T-helper 2 cell treated with Interferon-gamma antibody and Interleukin-4, amounts not matched to agents 5 μg/mL and 100 μg/mL, for 36 hours (primary cell): ENCODE measurements around the gene SHISA9.
A peak's percentile ranks its signal among the peaks of the same experiment; 100 is the strongest.
"Not testable (repeated sequence)": the region's sequence is repeated elsewhere in the genome, so short reads cannot be mapped to it uniquely, and the experiment has no call there.

Experiments
- DNase-seq: peaks from one replicate; pipeline ENCODE4 v3.0.0; 2021; ENCODE audit warnings: low spot score
- H3K27ac Mint-ChIP-seq: one replicate; pipeline ENCODE4 v1.8.0; 2021; ENCODE audit warnings: mild to moderate bottlenecking, mixed read lengths
- H3K27me3 Mint-ChIP-seq: one replicate; pipeline ENCODE4 v1.8.0; 2021; ENCODE audit warnings: low read depth, mixed read lengths
- H3K36me3 Mint-ChIP-seq: one replicate; pipeline ENCODE4 v1.8.0; 2021; ENCODE audit warnings: low read depth, mixed read lengths
- H3K4me1 Mint-ChIP-seq: one replicate; pipeline ENCODE4 v1.8.0; 2021; ENCODE audit warnings: low read depth, mixed read lengths
- H3K4me3 Mint-ChIP-seq: one replicate; pipeline ENCODE4 v1.8.0; 2022; ENCODE audit warnings: mild to moderate bottlenecking, moderate library complexity, mixed read lengths
- H3K9me3 Mint-ChIP-seq: one replicate; pipeline ENCODE4 v1.8.0; 2021; ENCODE audit warnings: mixed read lengths

SHISA9 gene

DNA sequence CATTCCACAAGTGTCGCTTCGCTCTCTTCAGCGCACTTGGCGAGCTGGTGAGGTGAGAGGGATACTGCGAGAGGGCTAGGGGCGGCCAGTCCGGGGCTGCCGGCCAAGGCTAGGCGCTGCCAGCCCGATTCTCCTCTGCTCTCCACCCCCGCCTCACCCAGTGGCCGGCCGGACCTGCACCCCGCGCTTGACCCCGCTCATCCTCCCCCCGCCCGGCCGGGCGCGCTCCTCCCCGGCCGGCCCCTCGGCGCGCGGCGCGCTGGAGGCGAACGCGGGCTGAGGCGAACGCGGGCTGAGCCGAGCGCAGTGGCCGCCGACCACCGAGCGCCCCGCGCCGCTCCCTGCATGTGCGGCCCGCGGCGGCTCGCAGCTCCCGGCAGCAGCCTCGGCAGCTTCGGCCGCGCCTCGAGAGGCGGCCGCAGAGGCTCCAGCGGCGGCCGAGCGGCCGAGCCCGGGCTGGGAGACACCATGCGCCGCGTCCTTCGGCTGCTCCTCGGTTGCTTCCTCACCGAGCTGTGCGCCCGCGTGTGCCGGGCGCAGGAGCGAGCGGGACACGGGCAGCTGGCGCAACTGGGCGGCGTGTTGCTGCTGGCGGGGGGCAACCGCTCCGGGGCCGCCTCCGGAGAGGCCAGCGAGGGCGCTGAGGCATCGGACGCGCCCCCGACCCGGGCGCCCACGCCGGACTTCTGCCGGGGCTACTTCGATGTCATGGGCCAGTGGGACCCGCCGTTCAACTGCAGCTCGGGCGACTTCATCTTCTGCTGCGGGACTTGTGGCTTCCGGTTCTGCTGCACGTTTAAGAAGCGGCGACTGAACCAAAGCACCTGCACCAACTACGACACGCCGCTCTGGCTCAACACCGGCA lies at the start of gene SHISA9:
Gene SHISA9, plus strand, starts transcription at position 2 of the 865 bp plus-strand sequence.
- H3K27ac Mint-ChIP-seq = no peak within 1 kb of the TSS
- DNase-seq = no peak
- H3K9me3 Mint-ChIP-seq = no peaks in the 10 kb centered on the region
- peaks cover 70% of the 10 kb centered on the region for H3K27me3 Mint-ChIP-seq
- H3K4me1 Mint-ChIP-seq = peaks cover 2% of the 10 kb centered on the region
- no peaks in the 10 kb centered on the region for H3K36me3 Mint-ChIP-seq
- peak within 1 kb of the TSS; percentile 38 for H3K4me3 Mint-ChIP-seq

- no peak overlapping the region for H3K27ac Mint-ChIP-seq
Observed at GRCh38 chr16:12853972-12854371, 47.4 kb upstream of the SHISA9 start.

DNA sequence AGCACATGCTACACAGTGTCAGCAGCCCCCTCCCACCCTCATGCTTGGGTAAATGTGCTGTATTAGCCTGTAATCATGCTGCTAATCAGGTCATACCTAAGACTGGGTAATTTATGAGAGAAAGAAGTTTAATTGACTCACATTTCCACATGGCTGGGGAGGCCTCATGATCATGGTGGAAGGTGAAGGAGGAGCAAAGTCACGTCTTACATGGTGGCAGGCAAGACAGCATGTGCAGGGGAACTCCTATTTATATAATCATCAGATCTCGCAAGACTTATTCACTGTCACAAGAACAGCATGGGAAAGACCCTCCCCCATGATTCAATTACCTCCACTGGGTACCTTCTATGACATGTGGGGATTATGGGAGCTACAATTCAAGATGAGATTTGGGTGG lies 44.0 kb upstream of the SHISA9 start:
- DNase-seq, H3K9me3 Mint-ChIP-seq, H3K4me1 Mint-ChIP-seq, H3K27ac Mint-ChIP-seq, H3K36me3 Mint-ChIP-seq, H3K27me3 Mint-ChIP-seq, H3K4me3 Mint-ChIP-seq: not testable (repeated sequence)

More at GRCh38 chr16:12853972-12854371, 47.4 kb upstream of the SHISA9 start:
- Mint-ChIP-seq H3K4me3 (no peak overlapping the region), H3K4me1 (no peaks in the 10 kb centered on the region), H3K27me3 (no peaks in the 10 kb centered on the region), H3K36me3 (no peaks in the 10 kb centered on the region), H3K9me3 (no peaks in the 10 kb centered on the region)
- no peak for DNase-seq

- Mint-ChIP-seq H3K27me3 (no peaks in the 10 kb centered on the region), H3K9me3 (no peaks in the 10 kb centered on the region), H3K36me3 (no peaks in the 10 kb centered on the region), H3K4me3 (no peak overlapping the region), H3K27ac (no peak overlapping the region), H3K4me1 (no peaks in the 10 kb centered on the region)
- DNase-seq = no peak
Observed at GRCh38 chr16:12862327-12862726, 39.1 kb upstream of the SHISA9 start.

GRCh38 chr16:12862941-12863340 lies 38.5 kb upstream of the SHISA9 start:
- no peaks in the 10 kb centered on the region for H3K27me3 Mint-ChIP-seq
- H3K9me3 Mint-ChIP-seq = no peaks in the 10 kb centered on the region
- no peak overlapping the region for H3K27ac Mint-ChIP-seq
- no peaks in the 10 kb centered on the region for H3K36me3 Mint-ChIP-seq
- H3K4me1 Mint-ChIP-seq = no peaks in the 10 kb centered on the region
- H3K4me3 Mint-ChIP-seq = no peak overlapping the region
- DNase-seq = no peak

GRCh38 chr16:12866981-12867551 lies 34.3 kb upstream of the SHISA9 start:
- no peaks in the 10 kb centered on the region for H3K9me3 Mint-ChIP-seq
- H3K4me1 Mint-ChIP-seq = no peaks in the 10 kb centered on the region
- DNase-seq = no peak
- H3K36me3 Mint-ChIP-seq = no peaks in the 10 kb centered on the region
- no peaks in the 10 kb centered on the region for H3K27me3 Mint-ChIP-seq
- no peak overlapping the region for H3K4me3 Mint-ChIP-seq
- H3K27ac Mint-ChIP-seq = no peak overlapping the region

- no peak overlapping the region for H3K4me3 Mint-ChIP-seq
- no peaks in the 10 kb centered on the region for H3K9me3 Mint-ChIP-seq
- H3K36me3 Mint-ChIP-seq = no peaks in the 10 kb centered on the region
- no peak for DNase-seq
- no peaks in the 10 kb centered on the region for H3K27me3 Mint-ChIP-seq
- H3K4me1 Mint-ChIP-seq = no peaks in the 10 kb centered on the region
- no peak overlapping the region for H3K27ac Mint-ChIP-seq
Observed at GRCh38 chr16:12868169-12868568, 33.2 kb upstream of the SHISA9 start.

DNA sequence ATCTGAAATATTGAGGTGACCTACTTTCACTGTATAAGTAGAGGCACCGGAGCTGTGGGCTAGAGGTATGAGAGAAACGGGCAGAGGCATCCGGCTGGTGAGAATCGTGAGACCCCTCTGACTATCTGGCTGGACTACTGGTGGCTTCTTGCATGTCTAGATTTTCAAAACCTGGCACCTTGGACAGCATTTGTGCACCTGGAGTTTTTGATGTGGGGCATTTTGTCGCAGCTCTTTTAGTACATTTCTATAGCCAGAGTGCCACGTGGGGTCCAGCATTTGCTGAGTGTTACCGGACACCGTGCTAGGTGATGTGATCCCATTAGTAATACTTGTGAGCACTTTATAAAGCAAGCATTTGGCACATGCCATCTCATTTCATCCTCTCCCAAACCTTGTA lies 32.6 kb upstream of the SHISA9 start:
- no peaks in the 10 kb centered on the region for H3K27me3 Mint-ChIP-seq
- no peaks in the 10 kb centered on the region for H3K9me3 Mint-ChIP-seq

DNA sequence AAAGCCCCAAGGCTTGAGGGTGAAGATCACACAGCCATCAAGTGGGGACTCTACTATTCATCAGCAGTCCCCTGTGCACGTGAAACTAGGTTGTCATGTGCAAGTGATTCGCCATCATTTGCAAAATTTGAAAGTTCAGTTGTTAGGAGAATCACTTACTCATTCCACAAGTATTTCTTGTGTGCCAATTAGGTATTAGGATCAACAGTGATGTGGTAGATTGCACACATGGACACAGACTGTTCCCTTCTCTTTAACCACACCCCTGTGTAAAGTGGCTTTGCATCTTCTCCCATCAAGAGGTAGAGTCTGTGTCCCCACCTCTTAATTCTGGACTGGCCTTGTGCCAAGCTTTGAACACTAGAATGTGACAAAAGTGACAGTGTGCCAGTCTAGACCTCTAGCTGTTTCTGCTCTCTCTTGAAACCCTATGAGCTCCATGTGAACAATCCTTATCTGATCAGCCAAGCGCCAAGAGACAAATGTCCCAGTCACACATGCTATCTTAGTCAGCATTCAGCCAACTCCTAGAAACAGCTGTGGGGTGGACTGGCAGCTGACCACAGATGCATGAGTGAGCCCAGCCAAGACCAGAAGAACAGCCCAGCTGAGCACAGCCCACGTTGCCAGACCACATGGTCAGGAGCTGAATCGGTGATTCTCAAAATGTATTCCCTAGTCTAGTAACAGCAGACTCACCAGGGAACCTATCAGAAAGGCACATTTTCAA lies 31.5 kb upstream of the SHISA9 start:
- no peak for DNase-seq

More for the DNA sequence above, 32.6 kb upstream of the SHISA9 start:
- Mint-ChIP-seq H3K4me3 (no peak overlapping the region), H3K4me1 (no peaks in the 10 kb centered on the region), H3K27ac (no peak overlapping the region), H3K36me3 (no peaks in the 10 kb centered on the region)
- no peak for DNase-seq

GRCh38 chr16:12871784-12872183 lies 29.6 kb upstream of the SHISA9 start:
- no peak overlapping the region for H3K4me3 Mint-ChIP-seq
- H3K27me3 Mint-ChIP-seq = no peaks in the 10 kb centered on the region
- DNase-seq = no peak

More for the DNA sequence above, 31.5 kb upstream of the SHISA9 start:
- H3K27me3 Mint-ChIP-seq = no peaks in the 10 kb centered on the region
- no peaks in the 10 kb centered on the region for H3K4me1 Mint-ChIP-seq
- no peaks in the 10 kb centered on the region for H3K36me3 Mint-ChIP-seq
- H3K4me3 Mint-ChIP-seq = no peak overlapping the region
- no peak overlapping the region for H3K27ac Mint-ChIP-seq
- H3K9me3 Mint-ChIP-seq = no peaks in the 10 kb centered on the region

GRCh38 chr16:12874186-12874585 lies 27.2 kb upstream of the SHISA9 start:
- Mint-ChIP-seq H3K36me3 (no peaks in the 10 kb centered on the region), H3K27ac (no peak overlapping the region), H3K4me3 (no peak overlapping the region), H3K9me3 (no peaks in the 10 kb centered on the region), H3K27me3 (no peaks in the 10 kb centered on the region), H3K4me1 (no peaks in the 10 kb centered on the region)
- DNase-seq = no peak

More at GRCh38 chr16:12871784-12872183, 29.6 kb upstream of the SHISA9 start:
- Mint-ChIP-seq H3K27ac (no peak overlapping the region), H3K4me1 (no peaks in the 10 kb centered on the region), H3K36me3 (no peaks in the 10 kb centered on the region), H3K9me3 (no peaks in the 10 kb centered on the region)

- no peaks in the 10 kb centered on the region for H3K9me3 Mint-ChIP-seq
- H3K4me3 Mint-ChIP-seq = no peak overlapping the region
- H3K36me3 Mint-ChIP-seq = no peaks in the 10 kb centered on the region
- no peak overlapping the region for H3K27ac Mint-ChIP-seq
- H3K27me3 Mint-ChIP-seq = no peaks in the 10 kb centered on the region
- H3K4me1 Mint-ChIP-seq = no peaks in the 10 kb centered on the region
- no peak for DNase-seq
Observed at GRCh38 chr16:12876778-12877177, 24.6 kb upstream of the SHISA9 start.

- H3K36me3 Mint-ChIP-seq = no peaks in the 10 kb centered on the region
- no peak overlapping the region for H3K27ac Mint-ChIP-seq
- H3K9me3 Mint-ChIP-seq = no peaks in the 10 kb centered on the region
- DNase-seq = no peak
- no peaks in the 10 kb centered on the region for H3K27me3 Mint-ChIP-seq
- H3K4me1 Mint-ChIP-seq = no peaks in the 10 kb centered on the region
- H3K4me3 Mint-ChIP-seq = no peak overlapping the region
Observed at GRCh38 chr16:12878973-12879372, 22.4 kb upstream of the SHISA9 start.

GRCh38 chr16:12879812-12880211 lies 21.6 kb upstream of the SHISA9 start:
- Mint-ChIP-seq H3K4me1 (no peaks in the 10 kb centered on the region), H3K36me3 (no peaks in the 10 kb centered on the region), H3K4me3 (no peak overlapping the region), H3K27me3 (no peaks in the 10 kb centered on the region), H3K9me3 (no peaks in the 10 kb centered on the region), H3K27ac (no peak overlapping the region)
- no peak for DNase-seq
